ENCODE results near the gene MZB1.

DNA sequence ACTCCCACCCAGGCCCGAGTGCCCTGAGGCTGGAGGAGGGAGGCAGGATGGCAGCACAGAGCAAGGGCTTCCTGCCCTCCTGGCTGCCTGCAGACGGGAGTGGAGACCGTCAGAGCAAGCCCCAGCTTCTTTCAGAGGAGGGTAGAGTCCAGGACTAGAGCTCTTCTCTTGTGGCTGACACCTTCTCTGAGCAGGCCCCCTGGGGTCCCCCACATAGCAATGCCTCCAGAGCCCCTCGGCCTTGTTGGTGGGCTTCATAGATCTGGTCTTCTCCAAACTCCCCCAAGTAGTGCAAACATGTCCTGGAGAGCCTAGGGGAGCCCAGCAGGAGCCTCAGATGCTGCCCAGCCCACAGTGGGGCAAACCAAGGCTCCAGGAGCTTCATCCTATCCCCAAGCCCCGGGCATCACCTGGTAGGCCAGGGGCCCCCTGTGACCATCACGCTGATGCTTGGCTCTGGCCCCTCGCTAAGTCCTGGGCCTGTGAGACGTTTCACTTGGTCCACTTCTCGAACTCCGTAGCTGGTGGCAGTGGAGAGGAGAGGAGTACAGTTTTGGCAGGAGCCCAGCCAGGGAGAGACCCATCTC, 2.0 kb downstream of the MZB1 start:
- TF ChIP-seq, protein P1, sequence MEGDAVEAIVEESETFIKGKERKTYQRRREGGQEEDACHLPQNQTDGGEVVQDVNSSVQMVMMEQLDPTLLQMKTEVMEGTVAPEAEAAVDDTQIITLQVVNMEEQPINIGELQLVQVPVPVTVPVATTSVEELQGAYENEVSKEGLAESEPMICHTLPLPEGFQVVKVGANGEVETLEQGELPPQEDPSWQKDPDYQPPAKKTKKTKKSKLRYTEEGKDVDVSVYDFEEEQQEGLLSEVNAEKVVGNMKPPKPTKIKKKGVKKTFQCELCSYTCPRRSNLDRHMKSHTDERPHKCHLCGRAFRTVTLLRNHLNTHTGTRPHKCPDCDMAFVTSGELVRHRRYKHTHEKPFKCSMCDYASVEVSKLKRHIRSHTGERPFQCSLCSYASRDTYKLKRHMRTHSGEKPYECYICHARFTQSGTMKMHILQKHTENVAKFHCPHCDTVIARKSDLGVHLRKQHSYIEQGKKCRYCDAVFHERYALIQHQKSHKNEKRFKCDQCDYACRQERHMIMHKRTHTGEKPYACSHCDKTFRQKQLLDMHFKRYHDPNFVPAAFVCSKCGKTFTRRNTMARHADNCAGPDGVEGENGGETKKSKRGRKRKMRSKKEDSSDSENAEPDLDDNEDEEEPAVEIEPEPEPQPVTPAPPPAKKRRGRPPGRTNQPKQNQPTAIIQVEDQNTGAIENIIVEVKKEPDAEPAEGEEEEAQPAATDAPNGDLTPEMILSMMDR (IDR thresholded peaks at IDR 0.05) = no peak
- TF ChIP-seq POLR2A (IDR thresholded peaks at IDR 0.05) = no peak

Data from right lobe of liver (tissue), 4 donors.